Memory B cell (primary cell): Measurements from ENCODE around the gene RNASE8.

Experiments used
- ATAC-seq: fragments of 150-1000 bp; cut with Tn5 transposase; 2 replicates; pipeline ENCODE4 v1.10.0; 2021; ENCODE audit warnings: low read depth, mild to moderate bottlenecking, moderate library complexity
- DNase-seq, 2 donors: peaks; one replicate each; pipeline ENCODE4 v3.0.0; 2022; ENCODE audit warnings: low spot score in 2 of 2
- H3K27ac Mint-ChIP-seq: one replicate; pipeline ENCODE4 v1.8.0; 2022; ENCODE audit warnings: mild to moderate bottlenecking, moderate library complexity, mixed read lengths
- H3K27me3 Mint-ChIP-seq: one replicate; pipeline ENCODE4 v1.8.0; 2022; ENCODE audit warnings: mixed read lengths
- H3K36me3 Mint-ChIP-seq: one replicate; pipeline ENCODE4 v1.8.0; 2022; ENCODE audit warnings: mild to moderate bottlenecking, mixed read lengths
- H3K4me1 Mint-ChIP-seq: one replicate; pipeline ENCODE4 v1.8.0; 2022; ENCODE audit warnings: mixed read lengths
- H3K4me3 Mint-ChIP-seq: one replicate; pipeline ENCODE4 v1.8.0; 2022; ENCODE audit warnings: mild to moderate bottlenecking, moderate library complexity, mixed read lengths
- H3K9me3 Mint-ChIP-seq: one replicate; pipeline ENCODE4 v1.8.0; 2022; ENCODE audit warnings: mixed read lengths

RNASE8 gene

GRCh38 chr14:21081521-21082142, 24.0 kb downstream of the RNASE8 start:
- Mint-ChIP-seq H3K4me1 (peaks cover 4% of the 10 kb centered on the region), H3K27ac (no peak overlapping the region), H3K9me3 (no peaks in the 10 kb centered on the region), H3K27me3 (peaks cover 14% of the 10 kb centered on the region), H3K36me3 (no peaks in the 10 kb centered on the region), H3K4me3 (no peak overlapping the region)
- no peak for DNase-seq
- ATAC-seq: no peak

- peaks cover 8% of the 10 kb centered on the region for H3K4me1 Mint-ChIP-seq
- peak overlapping the region; percentile 3 for H3K27ac Mint-ChIP-seq
- no peaks in the 10 kb centered on the region for H3K36me3 Mint-ChIP-seq
- peaks cover 14% of the 10 kb centered on the region for H3K27me3 Mint-ChIP-seq
- H3K4me3 Mint-ChIP-seq: no peak overlapping the region
- no peak for ATAC-seq
- no peak for DNase-seq
- H3K9me3 Mint-ChIP-seq: no peaks in the 10 kb centered on the region
These were observed 26.1 kb downstream of the RNASE8 start for GRCh38 chr14:21083565-21084325.

- H3K27me3 Mint-ChIP-seq: peaks cover 14% of the 10 kb centered on the region
- no peak for ATAC-seq
- H3K9me3 Mint-ChIP-seq: no peaks in the 10 kb centered on the region
- peak overlapping the region; percentile 3 for H3K27ac Mint-ChIP-seq
- H3K36me3 Mint-ChIP-seq: no peaks in the 10 kb centered on the region
- DNase-seq: no peak
- peaks cover 8% of the 10 kb centered on the region for H3K4me1 Mint-ChIP-seq
- no peak overlapping the region for H3K4me3 Mint-ChIP-seq
These were observed 26.8 kb downstream of the RNASE8 start for GRCh38 chr14:21084396-21084795.

GRCh38 chr14:21084998-21085853, 27.6 kb downstream of the RNASE8 start:
- Mint-ChIP-seq H3K4me3 (no peak overlapping the region), H3K27ac (peak overlapping the region; percentile 90), H3K4me1 (peaks cover 8% of the 10 kb centered on the region), H3K9me3 (no peaks in the 10 kb centered on the region), H3K27me3 (peaks cover 11% of the 10 kb centered on the region), H3K36me3 (no peaks in the 10 kb centered on the region)
- ATAC-seq: no peak
- DNase-seq: no peak

- Mint-ChIP-seq H3K27ac (peak overlapping the region; percentile 86), H3K4me3 (no peak overlapping the region), H3K4me1 (peaks cover 11% of the 10 kb centered on the region), H3K27me3 (peaks cover 8% of the 10 kb centered on the region), H3K36me3 (no peaks in the 10 kb centered on the region), H3K9me3 (no peaks in the 10 kb centered on the region)
- DNase-seq: no peak
- no peak for ATAC-seq
These were observed 29.3 kb downstream of the RNASE8 start for GRCh38 chr14:21086908-21087293.

GRCh38 chr14:21087294-21088091, 29.9 kb downstream of the RNASE8 start:
- peak overlapping the region; percentile 86 for H3K27ac Mint-ChIP-seq
- no peaks in the 10 kb centered on the region for H3K36me3 Mint-ChIP-seq
- H3K9me3 Mint-ChIP-seq: no peaks in the 10 kb centered on the region
- ATAC-seq (peak; percentile 88), DNase-seq (peak; percentile 38 to 69)
- no peak overlapping the region for H3K4me3 Mint-ChIP-seq
- peaks cover 6% of the 10 kb centered on the region for H3K27me3 Mint-ChIP-seq
- H3K4me1 Mint-ChIP-seq: peaks cover 13% of the 10 kb centered on the region

- no peaks in the 10 kb centered on the region for H3K36me3 Mint-ChIP-seq
- H3K4me1 Mint-ChIP-seq: peaks cover 17% of the 10 kb centered on the region
These were observed 31.1 kb downstream of the RNASE8 start for GRCh38 chr14:21088687-21089086.

GRCh38 chr14:21089271-21089670, 31.6 kb downstream of the RNASE8 start:
- peak overlapping the region; percentile 86 for H3K27ac Mint-ChIP-seq
- no peak overlapping the region for H3K4me3 Mint-ChIP-seq
- no peaks in the 10 kb centered on the region for H3K9me3 Mint-ChIP-seq
- H3K36me3 Mint-ChIP-seq: no peaks in the 10 kb centered on the region
- peaks cover 15% of the 10 kb centered on the region for H3K4me1 Mint-ChIP-seq
- no peak for ATAC-seq
- DNase-seq: no peak
- peaks cover 1% of the 10 kb centered on the region for H3K27me3 Mint-ChIP-seq

More at GRCh38 chr14:21088687-21089086, 31.1 kb downstream of the RNASE8 start:
- Mint-ChIP-seq H3K27ac (peak overlapping the region; percentile 86), H3K9me3 (no peaks in the 10 kb centered on the region), H3K4me3 (no peak overlapping the region), H3K27me3 (peaks cover 3% of the 10 kb centered on the region)
- DNase-seq (no peak), ATAC-seq (no peak)

GRCh38 chr14:21089877-21090193, 32.2 kb downstream of the RNASE8 start:
- no peaks in the 10 kb centered on the region for H3K27me3 Mint-ChIP-seq

GRCh38 chr14:21090194-21090939, 32.7 kb downstream of the RNASE8 start:
- H3K36me3 Mint-ChIP-seq: no peaks in the 10 kb centered on the region
- DNase-seq: no peak
- H3K27me3 Mint-ChIP-seq: no peaks in the 10 kb centered on the region
- H3K4me1 Mint-ChIP-seq: peaks cover 15% of the 10 kb centered on the region
- H3K9me3 Mint-ChIP-seq: no peaks in the 10 kb centered on the region
- no peak for ATAC-seq
- H3K4me3 Mint-ChIP-seq: no peak overlapping the region
- peak overlapping the region; percentile 86 for H3K27ac Mint-ChIP-seq

More at GRCh38 chr14:21089877-21090193, 32.2 kb downstream of the RNASE8 start:
- no peaks in the 10 kb centered on the region for H3K36me3 Mint-ChIP-seq
- no peaks in the 10 kb centered on the region for H3K9me3 Mint-ChIP-seq
- H3K4me1 Mint-ChIP-seq: peaks cover 15% of the 10 kb centered on the region
- no peak for ATAC-seq
- H3K4me3 Mint-ChIP-seq: no peak overlapping the region
- peak overlapping the region; percentile 86 for H3K27ac Mint-ChIP-seq
- DNase-seq: no peak

GRCh38 chr14:21090940-21091663, 33.5 kb downstream of the RNASE8 start:
- no peaks in the 10 kb centered on the region for H3K36me3 Mint-ChIP-seq
- H3K27ac Mint-ChIP-seq: peak overlapping the region; percentile 40
- DNase-seq (no peak), ATAC-seq (no peak)
- H3K4me1 Mint-ChIP-seq: peaks cover 15% of the 10 kb centered on the region
- H3K27me3 Mint-ChIP-seq: no peaks in the 10 kb centered on the region
- H3K9me3 Mint-ChIP-seq: no peaks in the 10 kb centered on the region
- no peak overlapping the region for H3K4me3 Mint-ChIP-seq

- no peaks in the 10 kb centered on the region for H3K36me3 Mint-ChIP-seq
- H3K27ac Mint-ChIP-seq: peak overlapping the region; percentile 40
- DNase-seq (no peak), ATAC-seq (no peak)
- no peaks in the 10 kb centered on the region for H3K9me3 Mint-ChIP-seq
- no peak overlapping the region for H3K4me3 Mint-ChIP-seq
- no peaks in the 10 kb centered on the region for H3K27me3 Mint-ChIP-seq
- peaks cover 11% of the 10 kb centered on the region for H3K4me1 Mint-ChIP-seq
These were observed 34.2 kb downstream of the RNASE8 start for GRCh38 chr14:21091821-21092272.
